ENCODE results near the gene TRPM5. TPM values are rescaled to one million over a fixed set of nuclear protein-coding genes. Genes with fewer than 3 reads are reported as not detected.
A peak's percentile ranks its signal among the peaks of the same experiment; 100 is the strongest.

The TRPM5 gene
- total RNA-seq, 1 donor from 2014 or later, result not detected

- TF ChIP-seq CTCF (IDR thresholded peaks at IDR 0.05), result no peak
- Histone ChIP-seq H3K4me3 (peak overlapping the region; percentile 61), H3K27me3 (ENCODE audit: low read depth) (peaks cover 4% of the 10 kb centered on the region), H3K4me1 (peaks cover 35% of the 10 kb centered on the region), H3K9me3 (no peaks in the 10 kb centered on the region), H3K27ac (peak overlapping the region; percentile 62), H3K36me3 (no peaks in the 10 kb centered on the region)
- DNase-seq (peak; percentile 74), ATAC-seq (peak; percentile 43 to 45)
- intact Hi-C loops (cut with DNase I), result loop anchor here (10.0 kb wide), 1 partner anchor 449 kb away; no protein-coding TSS in a partner anchor
Observed at GRCh38 chr11:2445746-2446551, 1.6 kb upstream of the TRPM5 start.

GRCh38 chr11:2444821-2445745 lies 769 bp upstream of the TRPM5 start, which contains the start of gene KCNQ1:
KCNQ1 (plus strand) TSS chr11:2445008; CDS start chr11:2445099, 91 bp downstream.
- Histone ChIP-seq H3K9me3 (no peaks in the 10 kb centered on the region), H3K27ac (peak within 1 kb of the TSS; percentile 62), H3K27me3 (ENCODE audit: low read depth) (peaks cover 4% of the 10 kb centered on the region), H3K4me1 (peaks cover 35% of the 10 kb centered on the region), H3K4me3 (peak within 1 kb of the TSS; percentile 61), H3K36me3 (no peaks in the 10 kb centered on the region)
- peak; percentile 86 for DNase-seq
- no peak for TF ChIP-seq CTCF (IDR thresholded peaks at IDR 0.05)
- intact Hi-C loops (cut with DNase I), result loop anchor here (10.0 kb wide), 1 partner anchor 450 kb away; no protein-coding TSS in a partner anchor
- peak; percentile 92 to 93 for ATAC-seq

- peaks cover 35% of the 10 kb centered on the region for H3K4me1 ChIP-seq
- no peak for ATAC-seq
Observed at GRCh38 chr11:2443406-2443805, 908 bp downstream of the TRPM5 start.

GRCh38 chr11:2442589-2442988 lies 1.7 kb downstream of the TRPM5 start:
- H3K27me3 ChIP-seq (ENCODE audit: low read depth), result peaks cover 4% of the 10 kb centered on the region
- H3K27ac ChIP-seq, result no peak overlapping the region
- ATAC-seq (no peak), DNase-seq (no peak)
- H3K9me3 ChIP-seq, result no peaks in the 10 kb centered on the region
- intact Hi-C loops (cut with DNase I), result loop anchor here (10.0 kb wide), 1 partner anchor 452 kb away; no protein-coding TSS in a partner anchor
- H3K4me1 ChIP-seq, result peaks cover 31% of the 10 kb centered on the region
- no peak overlapping the region for H3K4me3 ChIP-seq
- no peaks in the 10 kb centered on the region for H3K36me3 ChIP-seq
- TF ChIP-seq CTCF (IDR thresholded peaks at IDR 0.05), result no peak

More at GRCh38 chr11:2443406-2443805, 908 bp downstream of the TRPM5 start:
- Histone ChIP-seq H3K9me3 (no peaks in the 10 kb centered on the region), H3K4me3 (no peak overlapping the region), H3K27me3 (ENCODE audit: low read depth) (peaks cover 4% of the 10 kb centered on the region), H3K36me3 (no peaks in the 10 kb centered on the region), H3K27ac (no peak overlapping the region)
- intact Hi-C loops (cut with DNase I), result loop anchor here (10.0 kb wide), 1 partner anchor 451 kb away; no protein-coding TSS in a partner anchor
- no peak for TF ChIP-seq CTCF (IDR thresholded peaks at IDR 0.05)
- DNase-seq, result peak; percentile 30

GRCh38 chr11:2441171-2441570 lies 3.1 kb downstream of the TRPM5 start:
- peaks cover 16% of the 10 kb centered on the region for H3K4me1 ChIP-seq
- H3K9me3 ChIP-seq, result no peaks in the 10 kb centered on the region
- H3K4me3 ChIP-seq, result no peak overlapping the region
- DNase-seq (peak; percentile 40), ATAC-seq (no peak)
- no peak for TF ChIP-seq CTCF (IDR thresholded peaks at IDR 0.05)
- H3K27ac ChIP-seq, result no peak overlapping the region
- peaks cover 4% of the 10 kb centered on the region for H3K27me3 ChIP-seq (ENCODE audit: low read depth)
- no peaks in the 10 kb centered on the region for H3K36me3 ChIP-seq
- intact Hi-C loops (cut with DNase I), result loop anchor here (10.0 kb wide), 1 partner anchor 454 kb away; no protein-coding TSS in a partner anchor

Measured in lower lobe of right lung (tissue), 2 donors.